HL-60 (cell line): ENCODE results near the gene LSMEM2.
A peak's percentile ranks its signal among the peaks of the same experiment; 100 is the strongest.

ENCODE experiments used
- GABPA ChIP-seq: IDR thresholded peaks from 2 replicates; pipeline ENCODE4 v1.6.1; 2012; ENCODE audit warnings: low read depth
- POLR2AphosphoS5 ChIP-seq: IDR thresholded peaks from 2 replicates; pipeline ENCODE4 v1.6.1; 2012; ENCODE audit warnings: low read depth
- SPI1 ChIP-seq: IDR thresholded peaks from 2 replicates; pipeline ENCODE4 v1.6.1; 2012; ENCODE audit warnings: low read depth, mild to moderate bottlenecking, borderline replicate concordance
- TF ChIP-seq, protein P1 (sequence below): IDR thresholded peaks from one replicate; pipeline ENCODE4 v1.5.1; 2011; ENCODE audit warnings: low read length, control low read depth, inconsistent platforms; ENCODE audit not compliant: insufficient read depth
- TF ChIP-seq, protein P2 (sequence below): IDR thresholded peaks from 2 replicates; pipeline ENCODE4 v1.6.1; 2012; ENCODE audit warnings: low read depth; ENCODE audit not compliant: insufficient replicate concordance

DNA sequence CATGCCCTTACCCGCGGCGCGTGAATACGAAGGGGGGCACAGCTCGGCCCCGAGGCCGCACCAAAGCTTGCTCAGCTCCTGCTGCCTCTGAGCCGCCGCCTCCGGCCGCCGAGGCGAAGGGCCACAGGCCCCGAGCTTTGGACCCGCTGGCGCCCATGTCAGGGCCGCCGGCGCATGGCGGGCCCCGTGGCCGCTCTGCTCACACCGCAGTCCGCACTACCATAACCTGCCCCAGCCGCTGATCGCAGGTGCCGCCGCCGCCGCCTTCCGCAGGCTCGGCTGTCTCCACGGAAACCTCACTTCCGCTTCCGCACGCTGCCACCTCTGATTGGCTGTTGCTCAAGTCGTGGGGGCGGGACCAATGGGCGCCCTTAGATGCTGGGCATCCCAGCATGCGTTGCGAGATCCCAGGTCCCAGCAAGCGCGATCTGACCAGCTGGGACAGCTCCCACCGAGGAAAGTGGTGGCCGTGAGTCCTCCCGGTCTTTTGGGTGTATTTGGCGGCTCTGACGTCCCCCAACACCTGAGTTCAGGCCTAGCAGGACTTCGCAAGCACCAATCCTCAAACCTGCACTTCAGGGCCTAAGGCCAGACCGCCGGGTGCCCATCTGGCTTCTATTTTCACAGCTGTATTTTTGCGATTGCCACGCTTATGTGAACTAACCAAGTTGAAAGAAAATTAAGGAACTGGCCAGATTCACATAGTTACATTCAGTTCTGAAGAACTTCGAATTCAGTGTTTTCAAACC lies 49.2 kb downstream of the LSMEM2 start, which contains the start of gene TUSC2:
- TF ChIP-seq, protein P1, sequence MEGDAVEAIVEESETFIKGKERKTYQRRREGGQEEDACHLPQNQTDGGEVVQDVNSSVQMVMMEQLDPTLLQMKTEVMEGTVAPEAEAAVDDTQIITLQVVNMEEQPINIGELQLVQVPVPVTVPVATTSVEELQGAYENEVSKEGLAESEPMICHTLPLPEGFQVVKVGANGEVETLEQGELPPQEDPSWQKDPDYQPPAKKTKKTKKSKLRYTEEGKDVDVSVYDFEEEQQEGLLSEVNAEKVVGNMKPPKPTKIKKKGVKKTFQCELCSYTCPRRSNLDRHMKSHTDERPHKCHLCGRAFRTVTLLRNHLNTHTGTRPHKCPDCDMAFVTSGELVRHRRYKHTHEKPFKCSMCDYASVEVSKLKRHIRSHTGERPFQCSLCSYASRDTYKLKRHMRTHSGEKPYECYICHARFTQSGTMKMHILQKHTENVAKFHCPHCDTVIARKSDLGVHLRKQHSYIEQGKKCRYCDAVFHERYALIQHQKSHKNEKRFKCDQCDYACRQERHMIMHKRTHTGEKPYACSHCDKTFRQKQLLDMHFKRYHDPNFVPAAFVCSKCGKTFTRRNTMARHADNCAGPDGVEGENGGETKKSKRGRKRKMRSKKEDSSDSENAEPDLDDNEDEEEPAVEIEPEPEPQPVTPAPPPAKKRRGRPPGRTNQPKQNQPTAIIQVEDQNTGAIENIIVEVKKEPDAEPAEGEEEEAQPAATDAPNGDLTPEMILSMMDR = no peak
- TF ChIP-seq GABPA = peak; percentile 88
- TF ChIP-seq SPI1 = peak; percentile 89
- peak; percentile 55; the same call in 1 of the 2 replicates for TF ChIP-seq POLR2AphosphoS5
- TF ChIP-seq, protein P2, sequence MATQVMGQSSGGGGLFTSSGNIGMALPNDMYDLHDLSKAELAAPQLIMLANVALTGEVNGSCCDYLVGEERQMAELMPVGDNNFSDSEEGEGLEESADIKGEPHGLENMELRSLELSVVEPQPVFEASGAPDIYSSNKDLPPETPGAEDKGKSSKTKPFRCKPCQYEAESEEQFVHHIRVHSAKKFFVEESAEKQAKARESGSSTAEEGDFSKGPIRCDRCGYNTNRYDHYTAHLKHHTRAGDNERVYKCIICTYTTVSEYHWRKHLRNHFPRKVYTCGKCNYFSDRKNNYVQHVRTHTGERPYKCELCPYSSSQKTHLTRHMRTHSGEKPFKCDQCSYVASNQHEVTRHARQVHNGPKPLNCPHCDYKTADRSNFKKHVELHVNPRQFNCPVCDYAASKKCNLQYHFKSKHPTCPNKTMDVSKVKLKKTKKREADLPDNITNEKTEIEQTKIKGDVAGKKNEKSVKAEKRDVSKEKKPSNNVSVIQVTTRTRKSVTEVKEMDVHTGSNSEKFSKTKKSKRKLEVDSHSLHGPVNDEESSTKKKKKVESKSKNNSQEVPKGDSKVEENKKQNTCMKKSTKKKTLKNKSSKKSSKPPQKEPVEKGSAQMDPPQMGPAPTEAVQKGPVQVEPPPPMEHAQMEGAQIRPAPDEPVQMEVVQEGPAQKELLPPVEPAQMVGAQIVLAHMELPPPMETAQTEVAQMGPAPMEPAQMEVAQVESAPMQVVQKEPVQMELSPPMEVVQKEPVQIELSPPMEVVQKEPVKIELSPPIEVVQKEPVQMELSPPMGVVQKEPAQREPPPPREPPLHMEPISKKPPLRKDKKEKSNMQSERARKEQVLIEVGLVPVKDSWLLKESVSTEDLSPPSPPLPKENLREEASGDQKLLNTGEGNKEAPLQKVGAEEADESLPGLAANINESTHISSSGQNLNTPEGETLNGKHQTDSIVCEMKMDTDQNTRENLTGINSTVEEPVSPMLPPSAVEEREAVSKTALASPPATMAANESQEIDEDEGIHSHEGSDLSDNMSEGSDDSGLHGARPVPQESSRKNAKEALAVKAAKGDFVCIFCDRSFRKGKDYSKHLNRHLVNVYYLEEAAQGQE = peak; percentile 47
